Measurements from ENCODE around the gene SIGLEC10.
"Not testable (repeated sequence)": the region's sequence is repeated elsewhere in the genome, so short reads cannot be mapped to it uniquely, and the experiment has no call there.

Gene SIGLEC10, protein sequence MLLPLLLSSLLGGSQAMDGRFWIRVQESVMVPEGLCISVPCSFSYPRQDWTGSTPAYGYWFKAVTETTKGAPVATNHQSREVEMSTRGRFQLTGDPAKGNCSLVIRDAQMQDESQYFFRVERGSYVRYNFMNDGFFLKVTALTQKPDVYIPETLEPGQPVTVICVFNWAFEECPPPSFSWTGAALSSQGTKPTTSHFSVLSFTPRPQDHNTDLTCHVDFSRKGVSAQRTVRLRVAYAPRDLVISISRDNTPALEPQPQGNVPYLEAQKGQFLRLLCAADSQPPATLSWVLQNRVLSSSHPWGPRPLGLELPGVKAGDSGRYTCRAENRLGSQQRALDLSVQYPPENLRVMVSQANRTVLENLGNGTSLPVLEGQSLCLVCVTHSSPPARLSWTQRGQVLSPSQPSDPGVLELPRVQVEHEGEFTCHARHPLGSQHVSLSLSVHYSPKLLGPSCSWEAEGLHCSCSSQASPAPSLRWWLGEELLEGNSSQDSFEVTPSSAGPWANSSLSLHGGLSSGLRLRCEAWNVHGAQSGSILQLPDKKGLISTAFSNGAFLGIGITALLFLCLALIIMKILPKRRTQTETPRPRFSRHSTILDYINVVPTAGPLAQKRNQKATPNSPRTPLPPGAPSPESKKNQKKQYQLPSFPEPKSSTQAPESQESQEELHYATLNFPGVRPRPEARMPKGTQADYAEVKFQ

DNA sequence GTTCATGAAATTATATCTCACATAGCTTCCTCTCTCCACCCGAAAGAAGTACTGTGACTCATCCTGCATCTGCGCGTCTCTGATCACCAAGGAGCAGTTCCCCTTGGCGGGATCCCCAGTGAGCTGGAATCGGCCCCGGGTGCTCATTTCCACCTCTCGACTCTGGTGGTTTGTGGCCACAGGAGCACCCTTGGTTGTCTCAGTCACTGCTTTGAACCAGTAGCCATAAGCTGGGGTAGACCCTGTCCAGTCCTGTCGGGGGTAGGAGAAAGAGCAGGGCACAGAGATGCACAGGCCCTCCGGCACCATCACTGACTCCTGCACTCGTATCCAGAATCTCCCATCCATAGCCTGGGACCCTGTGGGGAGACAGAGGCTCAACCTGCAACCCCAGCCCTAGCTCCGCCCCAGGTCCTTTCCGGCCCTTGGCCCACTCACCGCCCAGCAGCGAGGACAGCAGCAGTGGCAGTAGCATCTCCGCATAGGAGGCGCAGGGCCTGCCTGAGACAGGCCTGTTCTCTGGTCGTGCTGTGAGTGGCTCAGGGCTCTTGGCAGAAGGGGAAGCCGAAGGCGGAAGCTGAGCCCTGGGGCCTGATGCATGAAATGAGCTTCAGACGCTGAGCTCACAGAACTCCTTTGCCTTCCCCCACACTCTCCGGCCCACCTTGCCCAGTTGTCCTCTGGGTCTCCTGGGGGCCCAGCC lies at the start of gene SIGLEC10:
TSS of gene SIGLEC10 (minus strand) at position 536 of the 703 bp plus-strand sequence. CDS start at position 475, 61 bp downstream.
- DNase-seq: peak; percentile 53

DNA sequence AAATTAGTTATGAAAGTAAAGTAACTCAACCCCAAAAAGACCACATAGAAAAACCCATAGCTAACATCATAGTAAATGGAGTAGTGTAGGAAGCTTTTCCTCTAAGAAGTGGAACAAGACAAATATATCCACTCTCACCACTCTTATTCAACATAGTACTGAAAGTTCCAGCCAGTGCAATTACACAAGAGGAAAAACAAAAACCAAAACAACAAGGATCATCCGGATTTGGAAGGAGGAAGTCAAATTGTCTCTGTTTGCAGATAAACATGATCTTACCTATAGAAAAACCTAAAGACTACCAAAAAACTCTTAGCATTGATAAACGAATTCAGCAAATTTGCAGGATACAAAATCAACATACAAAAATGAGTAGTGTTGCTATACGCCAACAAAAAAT lies 49.3 kb upstream of the SIGLEC10 start:
- DNase-seq: no peak

DNA sequence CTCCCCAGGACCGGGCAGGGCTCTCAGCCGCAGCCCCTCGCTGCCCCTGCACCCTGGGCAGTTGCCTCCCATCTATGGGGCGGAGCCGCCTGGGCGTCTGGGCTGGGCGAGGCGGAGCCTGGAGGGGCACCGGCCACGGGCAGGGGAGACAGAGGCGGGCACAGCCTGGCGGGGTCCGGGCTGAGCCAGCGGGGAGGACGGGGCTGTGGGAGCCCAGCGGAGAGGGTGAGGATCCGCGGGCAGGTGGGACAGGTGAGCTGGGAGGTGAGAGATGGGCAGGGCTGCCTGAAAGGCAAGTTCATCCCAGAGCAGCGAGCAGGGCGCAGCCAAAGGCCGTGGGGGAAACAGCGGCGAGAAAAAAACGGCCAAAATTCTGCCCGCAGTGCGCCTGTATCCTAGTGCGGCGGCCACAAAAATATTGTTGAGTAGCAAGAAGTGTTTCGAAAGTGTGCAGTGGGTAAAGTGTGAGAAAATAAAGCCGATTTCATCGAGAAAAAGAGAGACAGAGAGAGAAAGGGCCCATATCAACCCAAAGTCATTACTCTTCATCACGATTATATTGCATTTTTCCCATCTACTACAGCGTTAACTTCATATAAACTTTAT lies 46.6 kb upstream of the SIGLEC10 start:
- not testable (repeated sequence) for DNase-seq

DNA sequence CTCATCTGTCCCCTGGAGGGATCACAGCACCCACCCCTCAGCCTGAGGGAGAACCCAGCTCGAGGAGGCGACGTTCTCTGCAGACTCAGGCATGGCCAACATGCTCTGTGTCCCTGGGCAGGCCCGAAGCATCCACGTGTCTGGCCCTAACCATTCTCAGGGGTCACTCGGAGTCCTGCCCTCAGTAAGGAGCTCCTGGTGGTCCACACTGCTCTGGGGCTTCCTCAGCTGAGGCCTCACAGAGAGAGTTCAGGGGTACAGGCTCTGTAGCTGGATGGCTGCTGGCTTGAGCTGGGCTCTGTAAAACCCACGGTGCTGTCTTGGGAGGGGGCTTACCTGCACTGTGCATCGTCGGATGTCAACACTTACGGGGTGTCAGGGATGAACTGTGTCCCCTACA lies 45.2 kb upstream of the SIGLEC10 start:
- DNase-seq: no peak

DNA sequence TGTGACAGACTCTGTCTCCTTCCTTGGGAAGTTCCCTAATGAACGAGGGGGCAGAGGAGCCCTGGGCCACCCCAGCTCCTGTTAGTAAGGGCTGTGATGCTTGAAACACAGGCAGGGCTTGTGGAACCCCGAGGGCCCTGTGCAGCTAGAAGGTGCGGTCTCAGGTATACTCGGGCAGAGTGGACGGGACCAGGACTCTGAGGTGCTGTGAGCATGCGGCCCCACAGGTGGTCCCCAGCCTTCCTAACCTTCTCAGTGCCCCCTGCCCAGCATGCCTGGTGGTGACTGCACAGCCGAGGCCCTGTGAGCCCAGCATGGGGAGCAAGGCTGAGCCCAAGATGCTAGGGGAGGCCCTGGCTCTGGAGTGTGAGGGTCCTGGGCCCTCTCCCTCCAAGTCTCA lies 44.8 kb upstream of the SIGLEC10 start:
- no peak for DNase-seq

DNA sequence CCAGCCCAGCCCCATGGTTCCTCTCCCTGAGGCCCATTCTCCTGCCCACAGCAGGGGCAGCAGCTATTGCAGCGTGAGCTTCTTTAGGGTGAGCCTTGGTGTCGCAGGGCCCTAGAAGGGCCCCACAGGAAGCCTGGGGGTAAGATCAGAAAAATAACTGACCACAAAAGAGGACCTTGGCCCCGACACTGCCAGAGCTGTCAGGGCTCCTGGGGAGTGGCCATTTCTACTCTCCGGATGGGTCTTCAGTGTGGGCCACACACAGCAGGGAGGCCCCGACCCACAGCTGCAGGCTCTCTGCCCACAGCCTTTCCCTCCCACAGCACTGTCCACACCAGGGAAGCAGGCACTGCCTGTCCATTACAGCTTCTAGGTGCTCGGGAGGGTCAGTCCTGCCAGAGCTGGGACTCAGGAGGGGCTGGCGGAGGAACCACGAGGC lies 44.3 kb upstream of the SIGLEC10 start:
- no peak for DNase-seq

DNA sequence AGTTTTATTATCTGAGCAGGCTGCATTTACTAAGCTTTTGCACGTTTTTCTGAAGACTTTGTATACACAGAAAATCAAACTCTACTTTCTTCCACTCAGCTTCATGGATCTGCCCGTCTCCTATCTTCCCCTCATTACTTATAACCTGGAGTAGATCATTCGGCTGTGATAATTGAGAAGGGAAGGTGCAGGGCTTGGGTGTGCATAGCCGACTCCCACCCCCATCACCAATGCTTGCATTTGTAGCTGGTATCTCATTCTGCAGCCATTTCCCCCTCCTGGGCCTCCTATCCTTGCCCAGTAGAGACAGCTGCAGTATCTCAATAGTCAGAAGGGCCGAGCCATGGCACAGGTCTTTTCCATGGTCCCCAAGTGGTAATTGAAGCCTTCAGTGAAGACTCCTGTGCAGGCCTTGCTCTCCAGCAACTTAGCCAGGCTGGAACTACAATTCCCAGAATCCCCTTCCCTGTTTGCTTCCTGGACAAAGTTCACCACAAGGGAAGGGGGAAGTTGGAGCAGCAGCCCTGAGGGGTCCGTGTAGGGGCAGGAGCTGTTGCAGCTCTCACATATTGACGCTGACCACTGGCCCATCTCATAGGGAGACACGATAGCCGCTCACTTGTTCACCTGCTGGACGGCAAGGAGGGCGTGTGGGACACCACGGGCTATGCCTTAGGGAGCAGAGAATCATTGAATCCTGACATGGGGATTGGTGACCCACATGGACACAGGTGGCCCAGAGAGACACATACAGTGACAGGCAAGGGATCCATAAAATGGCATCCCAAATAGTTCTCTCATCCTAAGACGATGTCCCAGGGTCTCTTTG lies 42.9 kb upstream of the SIGLEC10 start:
- DNase-seq: no peak

DNA sequence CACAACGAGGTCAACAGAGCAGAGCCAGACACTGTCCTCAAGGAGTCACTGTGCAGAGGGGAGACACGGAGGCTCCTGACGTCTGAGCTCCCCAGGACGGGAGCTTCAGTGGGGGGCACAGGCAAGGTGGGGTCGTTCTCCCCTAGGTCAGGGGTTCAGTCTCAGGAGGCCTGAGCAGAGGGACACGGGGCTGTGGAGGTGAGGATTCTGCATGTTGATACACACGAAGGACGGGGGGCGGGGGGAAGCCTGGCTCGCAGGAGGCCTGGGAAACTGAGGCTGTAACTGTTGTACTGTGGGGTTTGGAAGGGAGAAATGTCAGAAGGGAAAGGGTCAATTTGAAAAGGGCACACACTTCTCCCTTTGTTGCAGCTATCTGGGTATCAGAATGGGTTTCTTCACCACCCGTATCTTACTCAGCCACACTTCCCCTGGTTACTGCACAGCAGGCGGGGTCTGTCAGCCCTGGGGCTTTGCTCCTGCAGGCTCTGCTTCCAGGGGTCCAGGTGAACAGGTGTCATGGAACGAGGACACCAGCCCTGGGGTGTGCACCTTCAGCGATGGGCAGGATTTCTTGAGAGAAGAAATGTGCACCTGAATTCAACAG lies 41.6 kb upstream of the SIGLEC10 start:
- no peak for DNase-seq

DNA sequence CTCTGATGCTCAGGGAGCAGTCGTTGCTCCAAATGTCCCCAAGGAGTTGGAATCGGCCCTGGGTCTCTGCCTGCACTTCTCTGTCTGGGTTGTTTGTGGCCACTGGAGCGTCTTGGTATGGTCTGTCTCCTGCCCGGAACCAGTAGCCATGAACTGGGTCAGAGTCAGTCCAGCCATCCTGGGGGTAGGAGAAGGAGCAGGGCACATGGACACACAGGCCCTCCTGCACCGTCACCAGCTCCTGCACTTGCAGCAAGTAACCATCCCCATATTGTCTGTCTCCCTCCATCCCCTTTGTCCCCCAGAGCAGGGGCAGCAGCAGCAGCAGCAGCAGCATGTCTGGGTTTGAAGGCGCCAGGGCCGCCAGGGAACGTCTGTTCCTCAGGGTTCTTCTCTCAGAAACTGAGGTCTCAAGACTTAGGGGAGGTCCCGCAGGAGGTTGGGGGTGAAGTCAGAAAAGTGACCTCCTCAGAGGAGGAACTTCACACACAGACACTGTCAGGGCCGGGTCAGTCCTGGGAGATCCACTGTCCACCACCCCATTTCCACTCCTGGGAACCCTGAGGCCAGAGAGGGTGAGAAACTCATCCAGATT lies 40.7 kb upstream of the SIGLEC10 start, which contains the start of gene SIGLEC8:
TSS of gene SIGLEC8 (minus strand) at position 404 of the 595 bp plus-strand sequence. CDS start at position 337, 67 bp downstream.
- DNase-seq: no peak

DNA sequence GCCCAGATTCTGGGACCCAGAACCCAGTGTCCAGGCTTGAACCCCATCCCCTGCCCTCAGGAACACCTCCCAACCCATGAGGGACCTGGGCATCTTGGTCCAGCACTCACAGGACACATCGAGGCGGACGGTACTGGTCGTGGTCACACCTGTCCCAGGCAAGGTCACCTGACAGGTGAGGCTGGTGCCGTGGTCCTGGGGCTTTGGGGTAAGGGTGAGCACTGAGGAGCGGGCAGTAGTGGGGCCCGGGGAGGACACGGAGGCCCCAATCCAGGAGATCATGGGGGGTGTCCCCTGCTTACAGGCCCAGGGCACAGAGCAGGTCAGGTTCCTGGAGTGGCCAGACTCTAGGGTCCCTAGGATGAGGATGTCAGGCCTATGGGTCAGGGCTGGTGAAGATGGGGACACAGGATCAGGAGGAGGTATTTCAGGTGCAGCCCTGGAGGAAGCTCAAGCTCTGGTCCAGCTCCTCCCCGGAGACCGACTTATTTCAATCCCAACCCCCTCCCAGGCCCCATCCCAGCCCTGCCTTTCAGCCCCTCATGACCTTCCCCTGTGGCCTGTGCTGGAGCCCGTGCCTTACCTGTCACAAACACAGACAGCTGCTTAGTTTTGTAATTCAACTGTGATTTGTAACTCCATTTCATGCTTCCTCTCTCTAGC lies 40.0 kb upstream of the SIGLEC10 start:
- DNase-seq: no peak

DNA sequence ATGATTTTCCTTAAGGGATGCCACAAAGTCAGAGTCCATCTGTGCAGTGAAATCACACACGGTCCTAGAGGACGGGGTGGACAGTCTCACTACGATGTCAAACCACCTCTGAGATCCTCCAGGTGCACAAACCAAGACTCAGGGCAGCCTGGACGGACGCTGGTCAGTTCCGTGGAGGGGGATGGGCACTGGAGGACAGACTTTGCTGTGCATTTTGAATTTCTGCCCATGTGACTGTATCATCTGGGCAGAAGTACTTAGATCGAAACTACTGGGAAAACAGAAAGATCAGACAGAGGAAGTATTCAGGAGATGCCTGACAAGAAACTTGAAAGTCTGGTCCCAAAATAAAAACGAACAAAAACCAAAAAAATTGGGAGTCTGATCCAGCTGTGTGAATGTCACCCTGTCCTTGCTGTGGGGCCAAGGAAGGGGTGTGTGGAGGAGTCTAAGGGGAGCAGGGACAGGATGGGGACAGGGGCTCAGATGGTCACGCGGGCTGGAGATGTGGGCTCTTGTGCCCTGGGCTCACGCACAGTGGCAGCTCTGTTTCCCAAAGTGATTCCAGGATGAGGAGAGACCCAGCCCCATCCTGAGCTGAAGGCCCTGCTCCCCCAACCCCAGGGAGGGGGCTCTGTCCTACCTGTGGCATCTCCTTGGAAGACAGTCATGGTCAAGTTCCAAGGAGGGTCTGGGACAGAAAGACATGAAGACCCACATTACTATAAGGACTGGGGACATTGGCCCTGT lies 39.3 kb upstream of the SIGLEC10 start:
- no peak for DNase-seq

DNA sequence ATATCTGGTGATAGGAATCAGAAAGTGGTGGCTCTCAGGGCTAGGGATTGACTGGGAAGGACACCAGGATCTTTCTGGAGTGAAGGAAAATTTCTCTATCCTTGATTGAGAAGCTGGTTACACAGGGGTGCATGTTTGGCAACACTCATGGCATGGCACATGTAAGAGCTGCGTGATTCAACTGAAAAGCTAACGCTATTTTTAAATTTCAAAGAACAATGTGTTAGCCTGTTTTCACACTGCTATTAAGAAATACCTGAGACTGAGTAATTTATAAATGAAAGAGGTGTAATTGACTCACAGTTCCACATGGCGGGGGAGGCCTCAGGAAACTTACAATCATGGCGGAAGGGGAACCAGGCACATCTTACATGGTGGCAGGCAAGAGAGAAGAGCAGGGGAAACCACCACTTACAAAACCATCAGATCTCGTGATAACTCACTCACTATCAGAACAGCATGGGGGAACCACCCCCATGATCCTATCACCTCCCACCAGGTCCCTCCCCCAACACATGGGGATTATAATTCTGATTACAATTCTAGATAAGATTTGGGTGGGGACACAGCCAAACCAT lies 33.4 kb upstream of the SIGLEC10 start:
- DNase-seq: no peak

DNA sequence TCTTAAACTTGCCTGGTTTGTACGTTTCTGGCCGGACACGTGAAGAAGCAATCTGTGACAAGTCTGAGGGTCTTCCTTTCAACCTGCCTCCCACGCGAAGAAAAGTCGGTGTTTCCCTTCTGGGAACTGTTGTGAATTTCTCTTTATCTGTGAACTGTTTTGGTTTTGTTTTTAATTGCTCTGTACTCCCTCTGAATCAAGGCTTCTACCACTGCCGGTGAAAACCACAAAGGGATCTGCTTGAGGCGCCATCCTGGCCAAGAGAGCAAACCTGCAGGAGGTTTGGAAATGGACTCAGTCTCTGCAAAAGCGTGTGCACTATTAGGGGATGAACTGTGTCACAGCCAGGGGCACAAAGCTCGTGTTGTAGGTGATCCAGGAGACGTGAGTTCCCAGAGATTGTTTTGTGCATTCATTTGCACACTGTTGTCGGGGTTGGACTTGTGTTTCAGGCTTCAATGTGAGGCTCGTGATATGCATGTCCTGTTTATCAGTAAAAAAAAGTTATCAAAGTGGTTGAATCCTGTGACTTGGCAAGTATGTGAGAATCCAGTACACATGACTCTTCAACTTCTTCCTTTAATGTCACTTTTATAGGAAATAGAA lies 31.1 kb upstream of the SIGLEC10 start:
- DNase-seq: peak; percentile 67

DNA sequence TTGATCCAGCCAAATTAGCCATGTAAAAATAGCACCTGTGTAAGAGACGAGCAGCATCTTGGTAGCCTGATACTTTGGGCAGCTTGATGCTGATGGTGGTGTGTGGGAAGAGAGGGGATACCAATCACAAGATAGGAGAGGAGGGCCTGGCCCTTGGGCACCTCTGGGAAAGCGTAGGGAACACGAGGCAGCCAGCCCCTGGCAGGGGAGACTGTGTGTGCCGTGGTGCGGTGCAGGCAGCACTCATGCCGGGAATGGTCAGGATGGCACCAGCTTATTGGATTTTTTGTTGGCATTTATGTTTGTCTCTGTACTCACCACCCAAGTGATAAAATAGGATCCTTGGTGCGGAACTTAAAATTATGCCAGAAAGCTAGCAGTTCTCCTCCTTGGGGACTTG lies 30.6 kb upstream of the SIGLEC10 start:
- DNase-seq: no peak

DNA sequence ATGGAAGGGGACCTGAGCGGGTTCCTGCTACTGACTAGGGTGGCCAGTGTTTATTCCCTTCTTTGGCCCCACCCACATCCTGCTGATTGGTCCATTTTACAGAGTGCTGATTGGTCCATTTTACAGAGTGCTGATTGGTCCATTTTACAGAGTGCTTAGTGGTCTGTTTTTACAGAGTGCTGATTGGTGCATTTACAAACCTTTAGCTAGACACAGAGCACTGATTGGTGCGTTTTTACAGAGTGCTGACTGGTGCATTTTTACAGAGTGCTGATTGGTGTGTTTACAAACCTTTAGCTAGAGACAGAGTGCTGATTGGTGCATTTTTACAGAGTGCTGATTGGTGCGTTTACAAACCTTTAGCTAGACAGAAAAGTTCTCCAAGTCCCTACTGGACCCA lies 30.1 kb upstream of the SIGLEC10 start:
- not testable (repeated sequence) for DNase-seq

DNA sequence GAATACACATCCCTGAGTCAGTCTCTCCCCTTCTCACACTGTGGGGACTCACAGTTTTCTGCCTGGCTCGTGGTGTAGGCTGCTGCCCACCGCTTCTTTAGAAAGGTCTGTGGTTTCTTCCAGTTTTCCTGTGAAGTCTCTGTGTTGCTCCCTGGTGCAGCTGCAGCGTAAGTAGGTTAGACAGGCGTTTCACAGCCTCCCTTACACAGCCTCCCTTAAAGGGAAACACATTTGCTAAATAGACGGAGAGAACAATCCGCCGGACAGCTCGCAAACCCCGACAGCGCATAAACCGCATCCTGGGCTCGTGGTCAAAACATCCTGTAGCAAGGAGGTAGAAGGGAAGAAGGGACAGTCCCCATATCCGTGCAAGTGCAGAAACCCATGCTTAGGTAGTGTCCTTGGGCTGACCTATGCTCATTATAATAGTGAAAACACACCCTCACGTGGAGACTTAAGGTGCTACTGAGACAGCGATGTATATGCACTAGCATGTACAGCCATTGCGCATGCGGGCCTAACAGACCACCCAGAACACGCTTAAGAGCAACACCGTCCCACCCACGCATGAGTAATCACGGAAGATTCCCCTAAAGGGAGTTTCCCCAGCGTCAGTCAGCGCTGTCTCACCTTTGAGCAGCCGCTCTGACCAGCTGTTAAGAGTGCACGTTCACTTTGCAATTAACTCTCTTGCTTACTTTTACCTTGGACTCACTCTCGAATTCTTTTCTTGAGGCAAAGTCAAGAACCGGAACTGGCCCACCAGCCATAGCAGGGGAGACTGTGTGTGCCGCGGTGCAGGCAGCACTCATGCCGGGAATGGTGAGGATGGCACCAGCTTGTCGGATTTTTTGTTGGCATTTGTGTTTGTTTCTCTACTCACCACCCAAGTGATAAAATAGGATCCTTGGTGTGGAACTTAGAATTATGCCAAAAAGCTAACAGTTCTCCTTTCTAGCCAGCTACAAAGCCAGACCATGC lies 24.3 kb upstream of the SIGLEC10 start:
- peak; percentile 95 for DNase-seq

DNA sequence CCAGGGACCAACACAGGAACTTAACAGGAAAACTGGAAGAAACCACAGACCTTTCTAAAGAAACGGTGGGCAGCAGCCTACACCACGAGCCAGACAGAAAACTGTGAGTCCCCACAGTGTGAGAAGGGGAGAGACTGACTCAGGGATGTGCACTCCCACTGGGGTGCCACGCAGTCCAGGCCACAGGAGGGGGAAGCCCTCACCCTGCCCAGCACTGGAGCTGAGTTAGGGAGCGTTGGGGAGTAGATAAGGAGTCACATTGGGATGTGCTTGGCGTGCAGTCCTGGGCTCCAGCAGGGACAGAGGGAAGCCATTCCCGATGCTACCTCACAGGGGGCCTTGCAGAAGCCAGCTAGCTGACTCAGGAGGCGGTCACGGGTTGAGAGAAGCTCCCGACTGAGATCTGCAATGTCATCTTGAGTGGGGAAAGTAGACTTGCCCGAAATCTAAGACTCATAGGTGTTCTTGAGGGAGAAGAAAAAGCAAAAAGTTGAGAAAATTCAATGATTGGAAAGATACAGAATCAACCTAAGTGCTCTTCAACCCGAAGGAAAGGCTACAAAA lies 23.5 kb upstream of the SIGLEC10 start:
- DNase-seq: peak; percentile 34

All from activated CD4-positive, alpha-beta T cell treated with anti-CD3 and anti-CD28 coated beads, Interleukin-10, Interleukin-2, amounts not matched to agents 100 ng/mL and 50 ng/mL, durations not matched to agents 16 hours and 8 hours (primary cell).